GM19328 (cell line): ENCODE measurements around the gene HNRNPH3.
"Not testable (repeated sequence)": the region's sequence is repeated elsewhere in the genome, so short reads cannot be mapped to it uniquely, and the experiment has no call there.

Experiments
- ATAC-seq: cut with Tn5 transposase; IDR thresholded peaks from one replicate; pipeline ENCODE4 v1.9.1; 2021; ENCODE audit warnings: mild to moderate bottlenecking, moderate library complexity; ENCODE audit not compliant: unreplicated experiment

HNRNPH3 gene

GRCh38 chr10:68331455-68332258 is at the start of gene HNRNPH3:
Gene HNRNPH3 (plus strand): TSS chr10:68332064. CDS start chr10:68337222, 5,158 bp downstream.
- peak; percentile 72 for ATAC-seq

GRCh38 chr10:68284062-68285001 is 47.5 kb upstream of the HNRNPH3 start:
- no peak for ATAC-seq

GRCh38 chr10:68288717-68289116 is 43.1 kb upstream of the HNRNPH3 start:
- no peak for ATAC-seq

- no peak for ATAC-seq
Observed at GRCh38 chr10:68290736-68291135, 41.1 kb upstream of the HNRNPH3 start.

- no peak for ATAC-seq
Observed at GRCh38 chr10:68296843-68297663, 34.8 kb upstream of the HNRNPH3 start.

GRCh38 chr10:68301301-68301700 is 30.6 kb upstream of the HNRNPH3 start:
- no peak for ATAC-seq

GRCh38 chr10:68301790-68302502 is 29.9 kb upstream of the HNRNPH3 start:
- no peak for ATAC-seq

GRCh38 chr10:68302503-68302823 is 29.4 kb upstream of the HNRNPH3 start:
- no peak for ATAC-seq

GRCh38 chr10:68302871-68303270 is 29.0 kb upstream of the HNRNPH3 start:
- ATAC-seq = no peak

GRCh38 chr10:68303849-68304412 is 27.9 kb upstream of the HNRNPH3 start:
- ATAC-seq = no peak

- ATAC-seq = no peak
Observed at GRCh38 chr10:68305854-68306253, 26.0 kb upstream of the HNRNPH3 start.

- no peak for ATAC-seq
Observed at GRCh38 chr10:68310531-68310930, 21.3 kb upstream of the HNRNPH3 start.

GRCh38 chr10:68314930-68315329 is 16.9 kb upstream of the HNRNPH3 start:
- not testable (repeated sequence) for ATAC-seq

- ATAC-seq = no peak
Observed at GRCh38 chr10:68315582-68315981, 16.3 kb upstream of the HNRNPH3 start.

- ATAC-seq = no peak
Observed at GRCh38 chr10:68318331-68319059, 13.4 kb upstream of the HNRNPH3 start.

- not testable (repeated sequence) for ATAC-seq
Observed at GRCh38 chr10:68324396-68324795, 7.5 kb upstream of the HNRNPH3 start.

GRCh38 chr10:68327889-68328786 is 3.7 kb upstream of the HNRNPH3 start:
- no peak for ATAC-seq

GRCh38 chr10:68329506-68329861 is 2.4 kb upstream of the HNRNPH3 start:
- no peak for ATAC-seq
